Small intestine (tissue), 7 donors: ENCODE data around the gene MTHFD1L. TPM values are rescaled to one million over a fixed set of nuclear protein-coding genes. Genes with fewer than 3 reads are reported as not detected.

ENCODE experiments used
- DNase-seq, 2 donors: peaks; one replicate each; pipeline versions ENCODE4 v3.0.0 to v3.0.0-alpha.2; 2013
- FAIRE-seq: peaks from 2 replicates; lab custom pipeline; 2012; peaks lifted over from hg19 to GRCh38; lab: Jason Lieb, UNC
- H3K27ac ChIP-seq, 3 donors: one replicate each; pipeline ENCODE4 v1.5.1; 2013; ENCODE audit warnings: low read length in 2 of 3, mild to moderate bottlenecking in 2 of 3, control low read depth in 1 of 3, inconsistent platforms in 1 of 3, low read depth in 1 of 3, moderate library complexity in 1 of 3
- H3K27me3 ChIP-seq, 3 donors: one replicate each; pipeline ENCODE4 v1.6.1; 2013; ENCODE audit warnings: low read length in 3 of 3, inconsistent platforms in 1 of 3; ENCODE audit not compliant: control insufficient read depth in 3 of 3, insufficient read depth in 3 of 3
- H3K36me3 ChIP-seq, 3 donors: one replicate each; pipeline ENCODE4 v1.6.1; 2013; ENCODE audit warnings: low read length in 3 of 3, inconsistent platforms in 1 of 3, low read depth in 1 of 3, mild to moderate bottlenecking in 1 of 3, moderate library complexity in 1 of 3; ENCODE audit not compliant: control insufficient read depth in 3 of 3, insufficient read depth in 2 of 3
- H3K4me1 ChIP-seq, 3 donors: one replicate each; pipeline ENCODE4 v1.6.1; 2013; ENCODE audit warnings: low read length in 2 of 3, inconsistent platforms in 1 of 3, low read depth in 1 of 3, mild to moderate bottlenecking in 1 of 3, moderate library complexity in 1 of 3; ENCODE audit not compliant: control insufficient read depth in 3 of 3, insufficient read depth in 2 of 3
- H3K4me3 ChIP-seq, 3 donors: one replicate each; pipeline ENCODE4 v1.5.1; 2013; ENCODE audit warnings: low read length in 3 of 3, control low read depth in 1 of 3, inconsistent platforms in 1 of 3, low read depth in 1 of 3, mild to moderate bottlenecking in 1 of 3, moderate library complexity in 1 of 3
- H3K9me3 ChIP-seq, 2 donors: one replicate each; pipeline ENCODE4 v1.6.1; 2013; ENCODE audit warnings: low read depth in 1 of 2, low read length in 1 of 2; ENCODE audit not compliant: control insufficient read depth in 2 of 2, insufficient read depth in 1 of 2
- WGBS, 3 donors: extraction: QIAGEN DNeasy Blood & Tissue Kit; methylation state at CpG; one replicate each; pipeline ENCODE4 v1.1.7; 2013; 5-methylcytosine and 5-hydroxymethylcytosine counted together
- polyA plus RNA-seq, 4 donors: library from polyadenylated mRNA; stranded (reverse) in 3 of 4; unstranded in 1 of 4; fragments of 200-250 nt in 3 of 4; fragments of 120-200 nt in 1 of 4; gene quantifications; one replicate each; pipeline versions ENCODE4 v1.2.1 to v1.2.3, GENCODE V29; 2013
- donor health status: healthy with polysubstance abuse.
- donor health status: control.
- donor health status: control.
- donor health status: Bipolar disorder and iron deficiency.
- donor health status: healthy.

Gene MTHFD1L
- polyA plus RNA-seq, 4 donors: 0.89 to 14.2 (median 4.7) TPM

- H3K27ac ChIP-seq: no peak overlapping the region
- FAIRE-seq: no peak
Observed at GRCh38 chr6:151057061-151057460, 191.6 kb downstream of the MTHFD1L start.

GRCh38 chr6:151058021-151058733, 192.7 kb downstream of the MTHFD1L start:
- FAIRE-seq: no peak
- no peaks in the 10 kb centered on the region for H3K36me3 ChIP-seq
- H3K4me3 ChIP-seq: no peak overlapping the region
- WGBS, 3 donors: 84 to 93% (median 91%) methylated on average over 9 of the region's 9 CpGs
- no peak for DNase-seq
- H3K27ac ChIP-seq: no peak overlapping the region
- H3K9me3 ChIP-seq: no peaks in the 10 kb centered on the region
- H3K27me3 ChIP-seq: no peaks in the 10 kb centered on the region
- H3K4me1 ChIP-seq: peaks cover 0 to 9% (median 0%) of the 10 kb centered on the region in 3 donors

More at GRCh38 chr6:151057061-151057460, 191.6 kb downstream of the MTHFD1L start:
- H3K4me1 ChIP-seq: peaks cover 0 to 9% (median 0%) of the 10 kb centered on the region in 3 donors
- no peak overlapping the region for H3K4me3 ChIP-seq
- WGBS, 3 donors: 97 to 98% (median 98%) methylated on average over 3 of the region's 3 CpGs
- no peaks in the 10 kb centered on the region for H3K9me3 ChIP-seq
- no peaks in the 10 kb centered on the region for H3K27me3 ChIP-seq
- DNase-seq: no peak
- H3K36me3 ChIP-seq: no peaks in the 10 kb centered on the region

- FAIRE-seq (no peak), DNase-seq (no peak)
- Histone ChIP-seq H3K9me3 (no peaks in the 10 kb centered on the region), H3K27me3 (no peaks in the 10 kb centered on the region), H3K36me3 (no peaks in the 10 kb centered on the region), H3K4me1 (peaks cover 0 to 9% (median 0%) of the 10 kb centered on the region in 3 donors), H3K4me3 (no peak overlapping the region), H3K27ac (peak overlapping the region in 1 of 3 donors; percentile 49)
- 85 to 91% (median 88%) methylated on average over 12 of the region's 12 CpGs for WGBS, 3 donors
Observed at GRCh38 chr6:151059612-151060095, 194.2 kb downstream of the MTHFD1L start.

- Histone ChIP-seq H3K4me3 (no peak overlapping the region), H3K9me3 (no peaks in the 10 kb centered on the region), H3K27ac (peak overlapping the region in 2 of 3 donors; percentile 33 to 71), H3K27me3 (no peaks in the 10 kb centered on the region), H3K36me3 (no peaks in the 10 kb centered on the region), H3K4me1 (peaks cover 0 to 9% (median 0%) of the 10 kb centered on the region in 3 donors)
- FAIRE-seq: no peak
- WGBS, 3 donors: 81 to 89% (median 88%) methylated on average over 8 of the region's 8 CpGs
- DNase-seq: peak in 1 of 2 donors; percentile 64
Observed at GRCh38 chr6:151060096-151060765, 194.7 kb downstream of the MTHFD1L start.

- DNase-seq: no peak
- no peak for FAIRE-seq
- Histone ChIP-seq H3K27ac (peak overlapping the region in 2 of 3 donors; percentile 33 to 71), H3K9me3 (no peaks in the 10 kb centered on the region), H3K4me3 (no peak overlapping the region), H3K27me3 (no peaks in the 10 kb centered on the region), H3K4me1 (peaks cover 0 to 9% (median 0%) of the 10 kb centered on the region in 3 donors), H3K36me3 (peaks cover 0 to 2% (median 0%) of the 10 kb centered on the region in 3 donors)
- WGBS, 3 donors: 92 to 98% (median 95%) methylated on average over 10 of the region's 10 CpGs
Observed at GRCh38 chr6:151060766-151061531, 195.4 kb downstream of the MTHFD1L start.

GRCh38 chr6:151063352-151063751, 197.8 kb downstream of the MTHFD1L start:
- DNase-seq (no peak), FAIRE-seq (no peak)
- H3K36me3 ChIP-seq: peaks cover 0 to 2% (median 0%) of the 10 kb centered on the region in 3 donors
- WGBS, 3 donors: 38 to 54% (median 46%) methylated on average over 3 of the region's 3 CpGs
- H3K27ac ChIP-seq: no peak overlapping the region
- no peak overlapping the region for H3K4me3 ChIP-seq
- H3K27me3 ChIP-seq: no peaks in the 10 kb centered on the region
- no peaks in the 10 kb centered on the region for H3K9me3 ChIP-seq
- peaks cover 0 to 14% (median 0%) of the 10 kb centered on the region in 3 donors for H3K4me1 ChIP-seq

- H3K4me3 ChIP-seq: no peak overlapping the region
- H3K9me3 ChIP-seq: no peaks in the 10 kb centered on the region
- peaks cover 0 to 2% (median 0%) of the 10 kb centered on the region in 3 donors for H3K36me3 ChIP-seq
- 87 to 97% (median 96%) methylated on average over 12 of the region's 12 CpGs for WGBS, 3 donors
- FAIRE-seq (no peak), DNase-seq (no peak)
- no peaks in the 10 kb centered on the region for H3K27me3 ChIP-seq
- no peak overlapping the region for H3K27ac ChIP-seq
- peaks cover 0 to 14% (median 0%) of the 10 kb centered on the region in 3 donors for H3K4me1 ChIP-seq
Observed at GRCh38 chr6:151063842-151064647, 198.5 kb downstream of the MTHFD1L start.
